SK-N-SH treated with all-trans-retinoic acid at 6 μM for 48 hours (cell line): ENCODE data around the gene GRAMD4.

Experiments
- ATAC-seq: fragments of 200-7000 bp; cut with Tn5 transposase; 3 replicates; pipeline ENCODE4 v1.9.1; 2020; ENCODE audit warnings: mild to moderate bottlenecking, moderate library complexity
- ARNTL ChIP-seq: fragments of 450-650 bp; formaldehyde crosslinking; IDR thresholded peaks from 2 replicates; pipeline ENCODE4 v1.5.0; 2020; ENCODE audit warnings: low read depth, mild to moderate bottlenecking, moderate library complexity, borderline replicate concordance
- BACH2 ChIP-seq: fragments of 250-450 bp; sonication (Bioruptor Pico); IDR thresholded peaks from 2 replicates; pipeline ENCODE4 v1.9.0; 2021; ENCODE audit warnings: mild to moderate bottlenecking, borderline replicate concordance
- CSDC2 ChIP-seq: fragments of 250-450 bp; sonication (Bioruptor Pico); IDR thresholded peaks from 2 replicates; pipeline ENCODE4 v1.5.0; 2020; ENCODE audit warnings: mild to moderate bottlenecking, moderate library complexity
- CSRNP3 ChIP-seq: fragments of 250-450 bp; sonication (Bioruptor Pico); IDR thresholded peaks from 2 replicates; pipeline ENCODE4 v1.5.1; 2021; ENCODE audit warnings: mild to moderate bottlenecking, moderate library complexity
- ESRRG ChIP-seq: fragments of 250-450 bp; sonication (Bioruptor Pico); IDR thresholded peaks from 2 replicates; pipeline ENCODE4 v1.6.1; 2021; ENCODE audit warnings: mild to moderate bottlenecking
- GLIS3 ChIP-seq: fragments of 250-450 bp; sonication (Bioruptor Pico); IDR thresholded peaks from 2 replicates; pipeline ENCODE4 v1.5.0; 2020; ENCODE audit warnings: mild to moderate bottlenecking, moderate library complexity
- ISL1 ChIP-seq: fragments of 250-450 bp; sonication (Bioruptor Pico); IDR thresholded peaks from 2 replicates; pipeline ENCODE4 v2.1.2; 2022; ENCODE audit warnings: mild to moderate bottlenecking, moderate library complexity
- OSR1 ChIP-seq: fragments of 250-450 bp; sonication (Bioruptor Pico); IDR thresholded peaks from 2 replicates; pipeline ENCODE4 v1.8.0; 2022; ENCODE audit warnings: moderate library complexity, mild to moderate bottlenecking, inconsistent platforms
- PPARA ChIP-seq: fragments of 250-450 bp; sonication (Bioruptor Pico); IDR thresholded peaks from 2 replicates; pipeline ENCODE4 v1.5.0; 2020; ENCODE audit warnings: mild to moderate bottlenecking, borderline replicate concordance
- SNAI2 ChIP-seq: fragments of 250-450 bp; sonication (Bioruptor Pico); IDR thresholded peaks from 2 replicates; pipeline ENCODE4 v1.5.0; 2020; ENCODE audit warnings: mild to moderate bottlenecking, moderate library complexity
- TCF4 ChIP-seq: fragments of 250-450 bp; sonication (Bioruptor Pico); IDR thresholded peaks from 2 replicates; pipeline ENCODE4 v1.8.0; 2021; ENCODE audit warnings: mild to moderate bottlenecking, moderate library complexity, borderline replicate concordance
- TSHZ2 ChIP-seq: fragments of 250-450 bp; sonication (Bioruptor Pico); IDR thresholded peaks from 2 replicates; pipeline ENCODE4 v1.5.0; 2020; ENCODE audit warnings: mild to moderate bottlenecking, moderate library complexity
- ZC3H10 ChIP-seq: fragments of 250-450 bp; sonication (Bioruptor Pico); IDR thresholded peaks from 2 replicates; pipeline ENCODE4 v1.5.1; 2021; ENCODE audit warnings: mild to moderate bottlenecking, moderate library complexity
- ZFP3 ChIP-seq: fragments of 250-450 bp; sonication (Bioruptor Pico); IDR thresholded peaks from 2 replicates; pipeline ENCODE4 v1.5.0; 2020; ENCODE audit warnings: mild to moderate bottlenecking, moderate library complexity
- ZFP30 ChIP-seq: fragments of 450-650 bp; formaldehyde crosslinking; IDR thresholded peaks from 2 replicates; pipeline ENCODE4 v1.5.0; 2022; ENCODE audit warnings: mild to moderate bottlenecking, moderate library complexity
- ZNF565 ChIP-seq: fragments of 450-650 bp; formaldehyde crosslinking; conservative IDR thresholded peaks from 2 replicates; pipeline ENCODE4 v1.5.0; 2020; ENCODE audit warnings: low read depth, mild to moderate bottlenecking, moderate library complexity
- TF ChIP-seq, protein P1 (sequence below): fragments of 250-450 bp; sonication (Bioruptor Pico); IDR thresholded peaks from 2 replicates; pipeline ENCODE4 v1.5.1; 2020; ENCODE audit warnings: low read depth, mild to moderate bottlenecking, moderate library complexity
- TF ChIP-seq, protein P2 (sequence below): fragments of 250-450 bp; sonication (Bioruptor Pico); IDR thresholded peaks from 2 replicates; pipeline ENCODE4 v1.8.0; 2020; ENCODE audit warnings: mild to moderate bottlenecking, moderate library complexity, borderline replicate concordance

The GRAMD4 gene

DNA sequence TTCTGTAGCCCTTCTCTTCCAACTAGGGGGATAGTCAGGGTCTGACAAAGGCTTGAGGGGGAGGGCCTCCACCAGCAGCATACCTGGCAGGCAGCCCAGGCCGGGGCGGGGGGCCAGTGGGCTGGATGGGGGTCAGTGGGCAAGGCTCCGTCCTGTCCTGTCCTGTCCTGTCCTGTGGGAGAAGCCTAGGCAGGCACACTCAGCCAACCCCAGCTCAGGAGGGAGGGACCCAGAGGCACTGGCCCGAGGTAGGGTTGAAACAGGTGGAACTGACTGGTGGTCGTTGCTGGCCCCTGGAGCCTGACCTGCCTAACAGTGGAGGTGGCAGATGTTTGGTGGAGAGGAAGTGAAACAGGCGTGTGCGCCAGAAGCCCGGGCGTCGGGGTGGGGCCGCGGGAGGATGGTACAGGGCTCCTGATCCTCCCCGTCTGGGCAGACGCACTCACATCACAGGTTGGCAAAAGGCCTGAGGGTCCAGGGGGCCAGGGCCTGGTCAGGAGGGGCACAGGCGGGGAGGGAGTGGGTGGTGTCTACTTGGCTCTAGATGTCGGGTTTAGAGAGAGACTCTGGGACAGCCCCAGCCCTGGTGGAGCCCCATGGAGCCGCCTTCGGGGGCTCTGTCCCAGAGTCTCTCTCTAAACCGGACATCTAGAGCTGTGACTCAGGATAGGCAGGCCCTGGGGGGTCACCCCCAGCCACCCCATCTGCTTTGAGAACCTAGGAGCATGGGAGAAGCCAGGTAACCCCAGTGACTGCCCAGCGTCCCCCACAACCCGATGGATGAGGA is 32.5 kb upstream of the GRAMD4 start:
- peak; percentile 15; the same call in 1 of the 3 replicates for ATAC-seq
- TF ChIP-seq, protein P1, sequence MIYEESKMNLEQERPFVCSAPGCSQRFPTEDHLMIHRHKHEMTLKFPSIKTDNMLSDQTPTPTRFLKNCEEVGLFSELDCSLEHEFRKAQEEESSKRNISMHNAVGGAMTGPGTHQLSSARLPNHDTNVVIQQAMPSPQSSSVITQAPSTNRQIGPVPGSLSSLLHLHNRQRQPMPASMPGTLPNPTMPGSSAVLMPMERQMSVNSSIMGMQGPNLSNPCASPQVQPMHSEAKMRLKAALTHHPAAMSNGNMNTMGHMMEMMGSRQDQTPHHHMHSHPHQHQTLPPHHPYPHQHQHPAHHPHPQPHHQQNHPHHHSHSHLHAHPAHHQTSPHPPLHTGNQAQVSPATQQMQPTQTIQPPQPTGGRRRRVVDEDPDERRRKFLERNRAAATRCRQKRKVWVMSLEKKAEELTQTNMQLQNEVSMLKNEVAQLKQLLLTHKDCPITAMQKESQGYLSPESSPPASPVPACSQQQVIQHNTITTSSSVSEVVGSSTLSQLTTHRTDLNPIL (CRISPR knock-in tag): no peak
- TF ChIP-seq BACH2 (CRISPR knock-in tag) (no peak), GLIS3 (CRISPR knock-in tag) (no peak), SNAI2 (CRISPR knock-in tag) (no peak), CSDC2 (CRISPR knock-in tag) (no peak)

DNA sequence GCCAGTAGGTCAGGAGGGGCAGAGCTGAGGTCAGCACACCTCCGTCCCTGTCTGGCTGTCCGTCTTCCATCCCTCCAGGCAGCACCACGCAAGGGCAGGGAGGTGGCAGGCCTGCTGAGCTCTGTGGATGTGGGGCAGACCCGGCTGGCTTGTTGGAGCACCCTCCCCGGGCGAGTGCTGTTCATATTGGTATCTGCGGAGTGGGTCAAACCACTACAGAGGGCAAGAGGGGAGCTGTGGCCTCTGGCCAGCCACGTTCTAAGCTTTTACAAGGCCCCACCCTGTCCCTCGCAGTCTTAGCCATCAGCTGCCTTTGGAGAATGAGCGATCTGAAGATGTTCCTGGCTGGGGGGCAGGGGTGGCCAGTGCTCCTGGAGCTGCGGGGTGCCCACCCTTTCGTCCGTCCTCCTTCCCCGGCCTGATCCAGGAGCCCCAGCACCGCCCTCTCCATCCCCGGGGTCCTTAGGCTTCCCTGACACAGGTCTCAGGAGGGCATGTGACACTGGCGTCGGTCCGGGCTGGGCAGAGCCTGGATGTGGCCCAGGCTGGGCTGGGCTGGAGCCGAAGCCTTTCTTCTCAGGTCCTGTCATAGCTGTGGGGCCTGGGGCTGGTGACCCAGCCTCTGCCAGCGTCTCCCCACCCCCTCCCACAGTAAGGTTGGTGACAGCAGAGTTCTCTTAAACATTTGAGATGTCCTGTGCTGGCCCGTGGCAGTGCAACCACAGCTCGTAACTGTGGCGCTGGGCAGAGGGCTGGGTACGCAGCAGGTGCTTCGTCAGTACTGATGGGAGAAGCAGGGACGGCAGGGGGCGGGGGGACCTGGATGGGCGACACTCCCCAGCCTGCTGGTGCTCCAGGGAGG is 31.7 kb upstream of the GRAMD4 start:
- TF ChIP-seq ZFP30 (CRISPR knock-in tag) (no peak), ZC3H10 (CRISPR knock-in tag) (no peak), PPARA (no peak), OSR1 (CRISPR knock-in tag) (no peak), ESRRG (CRISPR knock-in tag) (no peak), CSDC2 (CRISPR knock-in tag) (no peak), ISL1 (no peak)
- TF ChIP-seq, protein P2, sequence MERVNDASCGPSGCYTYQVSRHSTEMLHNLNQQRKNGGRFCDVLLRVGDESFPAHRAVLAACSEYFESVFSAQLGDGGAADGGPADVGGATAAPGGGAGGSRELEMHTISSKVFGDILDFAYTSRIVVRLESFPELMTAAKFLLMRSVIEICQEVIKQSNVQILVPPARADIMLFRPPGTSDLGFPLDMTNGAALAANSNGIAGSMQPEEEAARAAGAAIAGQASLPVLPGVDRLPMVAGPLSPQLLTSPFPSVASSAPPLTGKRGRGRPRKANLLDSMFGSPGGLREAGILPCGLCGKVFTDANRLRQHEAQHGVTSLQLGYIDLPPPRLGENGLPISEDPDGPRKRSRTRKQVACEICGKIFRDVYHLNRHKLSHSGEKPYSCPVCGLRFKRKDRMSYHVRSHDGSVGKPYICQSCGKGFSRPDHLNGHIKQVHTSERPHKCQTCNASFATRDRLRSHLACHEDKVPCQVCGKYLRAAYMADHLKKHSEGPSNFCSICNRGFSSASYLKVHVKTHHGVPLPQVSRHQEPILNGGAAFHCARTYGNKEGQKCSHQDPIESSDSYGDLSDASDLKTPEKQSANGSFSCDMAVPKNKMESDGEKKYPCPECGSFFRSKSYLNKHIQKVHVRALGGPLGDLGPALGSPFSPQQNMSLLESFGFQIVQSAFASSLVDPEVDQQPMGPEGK (CRISPR knock-in tag): no peak
- no peak for ATAC-seq

DNA sequence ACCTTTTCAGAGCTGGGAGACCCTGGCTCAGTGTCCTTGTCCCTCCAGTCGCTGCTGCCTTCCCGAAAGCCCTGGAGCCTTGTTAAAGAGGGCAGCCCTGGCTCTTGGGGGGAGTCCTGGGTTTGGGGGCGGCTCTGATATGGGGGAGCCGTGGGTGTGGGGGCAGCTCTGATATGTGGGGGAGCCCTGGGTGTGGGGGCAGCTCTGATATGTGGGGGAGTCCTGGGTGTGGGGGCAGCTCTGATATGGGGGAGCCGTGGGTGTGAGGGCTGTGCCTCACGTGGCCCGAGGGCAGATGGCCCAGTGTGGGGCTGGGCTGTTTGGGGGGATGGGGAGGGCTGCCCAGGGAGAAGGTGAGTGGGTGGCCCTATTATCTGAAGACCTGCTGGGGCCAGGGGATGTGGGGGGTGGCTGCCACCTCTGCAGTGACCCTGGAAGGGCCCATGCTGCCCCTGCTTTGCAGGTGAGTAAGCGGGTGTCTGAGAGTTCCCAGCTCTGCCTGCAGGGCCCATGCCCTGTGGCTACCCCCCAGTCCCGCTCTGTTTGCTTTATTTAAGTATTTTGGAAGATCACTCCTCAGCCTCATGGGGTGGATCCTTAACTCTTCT is 30.9 kb upstream of the GRAMD4 start:
- ATAC-seq: no peak
- TF ChIP-seq ZFP3 (CRISPR knock-in tag) (no peak), CSDC2 (CRISPR knock-in tag) (no peak), SNAI2 (CRISPR knock-in tag) (no peak), ZNF565 (no peak), ZC3H10 (CRISPR knock-in tag) (no peak), OSR1 (CRISPR knock-in tag) (no peak), TCF4 (CRISPR knock-in tag) (no peak), CSRNP3 (CRISPR knock-in tag) (no peak), TSHZ2 (no peak), PPARA (no peak), ESRRG (CRISPR knock-in tag) (no peak), ARNTL (no peak)
- TF ChIP-seq, protein P2 (CRISPR knock-in tag): no peak
- TF ChIP-seq, protein P1 (CRISPR knock-in tag): no peak
